Stomach (tissue), 9 donors: ENCODE measurements around the gene PLEKHH3. TPM values are rescaled to one million over a fixed set of nuclear protein-coding genes. Genes with fewer than 3 reads are reported as not detected.
A peak's percentile ranks its signal among the peaks of the same experiment; 100 is the strongest.

Source experiments
- DNase-seq, 2 donors: peaks; one replicate each; pipeline versions ENCODE4 v3.0.0 to v3.0.0-alpha.2; 2013 to 2019
- H3K27ac ChIP-seq, 5 donors: fragments of 200-600 bp in 4 of 5; sonication (generic) in 4 of 5; one replicate each; pipeline ENCODE4 v1.5.1; 2013 to 2019; ENCODE audit warnings: mild to moderate bottlenecking in 1 of 5, moderate library complexity in 1 of 5
- H3K27me3 ChIP-seq, 3 donors: fragments of 200-600 bp; sonication (generic); one replicate each; pipeline ENCODE4 v1.5.1; 2017 to 2019; ENCODE audit warnings: mixed run types in 1 of 3
- H3K36me3 ChIP-seq, 4 donors: fragments of 200-600 bp; sonication (generic); 1 replicate in 3 of 4; 2 replicates in 1 of 4; pipeline ENCODE4 v1.5.1; 2016 to 2019
- H3K4me1 ChIP-seq, 4 donors: fragments of 200-600 bp; sonication (generic); one replicate each; pipeline ENCODE4 v1.5.1; 2016 to 2019
- H3K4me3 ChIP-seq, 4 donors: fragments of 200-600 bp; sonication (generic) in 3 of 4; one replicate each; pipeline ENCODE4 v1.5.1; 2016 to 2019; ENCODE audit warnings: mild to moderate bottlenecking in 1 of 4
- H3K9me3 ChIP-seq, 4 donors: fragments of 200-600 bp; sonication (generic); one replicate each; pipeline ENCODE4 v1.5.1; 2016 to 2019
- CTCF ChIP-seq, 7 experiments: fragments of 450-650 bp in 4 of 7; fragments of 200-600 bp in 3 of 7; sonication (generic) in 3 of 7; IDR thresholded peaks; one replicate each; pipeline ENCODE4 v1.5.1; 2016 to 2019; ENCODE audit warnings: antibody characterized with exemption in 7 of 7, control low read depth in 2 of 7, mild to moderate bottlenecking in 1 of 7
- EP300 ChIP-seq: sonication (generic); formaldehyde crosslinking; IDR thresholded peaks from one replicate; pipeline ENCODE4 v1.6.1; 2017; ENCODE audit warnings: antibody characterized with exemption
- POLR2A ChIP-seq, 4 donors: fragments of 450-650 bp; IDR thresholded peaks; one replicate each; pipeline ENCODE4 v1.6.1; 2016; ENCODE audit warnings: antibody characterized with exemption in 4 of 4, control low read depth in 2 of 4, mild to moderate bottlenecking in 1 of 4, moderate library complexity in 1 of 4
- POLR2AphosphoS5 ChIP-seq, 3 donors: sonication (generic); formaldehyde crosslinking; IDR thresholded peaks; one replicate each; pipeline ENCODE4 v1.6.1; 2016; ENCODE audit warnings: antibody characterized with exemption in 3 of 3
- WGBS, 5 donors: extraction: QIAGEN DNeasy Blood & Tissue Kit in 3 of 5; methylation state at CpG; one replicate each; pipeline versions ENCODE4 v1.1.5 to v1.1.7; 2013 to 2018; 5-methylcytosine and 5-hydroxymethylcytosine counted together
- intact Hi-C: fragments of 100-400 bp; cut with DNase I; formaldehyde crosslinking; loops from one replicate; pipeline ENCODE4 v1.15.1; 2023; ENCODE audit warnings: low total_unique reads
- polyA plus RNA-seq, 3 donors: library from polyadenylated mRNA; stranded (reverse); fragments of 200-250 nt; gene quantifications; one replicate each; pipeline ENCODE4 v1.2.3, GENCODE V29; 2013
- total RNA-seq, 5 donors: library from RNA; depleted of rRNA; stranded (reverse); fragments of >200 nt; gene quantifications; one replicate each; pipeline versions ENCODE4 v1.1.0 to v1.2.3, GENCODE V29; 2014 to 2016
- donor health status: healthy with polysubstance abuse.
- donor health status: Bipolar disorder and iron deficiency.
- donor health status: healthy.

Gene PLEKHH3
- total and polyA plus RNA-seq, 8 donors: 16.5 to 96.0 (median 40.4) TPM

- no peaks in the 10 kb centered on the region for H3K9me3 ChIP-seq
- 42 to 73% (median 61%) methylated on average over 1 to 2 of the region's 2 CpGs for WGBS, 5 donors
- no peak overlapping the region for H3K4me3 ChIP-seq
- peaks cover 0 to 11% (median 3%) of the 10 kb centered on the region in 4 donors for H3K4me1 ChIP-seq
- peak in 1 of 2 donors; percentile 72 for DNase-seq
- intact Hi-C loops: no loop called here
- H3K36me3 ChIP-seq: peaks cover 27 to 99% (median 97%) of the 10 kb centered on the region in 4 donors
- H3K27me3 ChIP-seq: no peaks in the 10 kb centered on the region
- peak overlapping the region in 2 of 5 donors; percentile 20 to 29 for H3K27ac ChIP-seq
- no peak for TF ChIP-seq POLR2A (IDR thresholded peaks at IDR 0.05)
- TF ChIP-seq POLR2AphosphoS5 (IDR thresholded peaks at IDR 0.05): no peak
- no peak for TF ChIP-seq EP300
- TF ChIP-seq CTCF (IDR thresholded peaks at IDR 0.05): no peak
Observed at GRCh38 chr17:42698736-42699414, 22.1 kb upstream of the PLEKHH3 start.

GRCh38 chr17:42697108-42697811 lies 20.5 kb upstream of the PLEKHH3 start:
- TF ChIP-seq CTCF (IDR thresholded peaks at IDR 0.05) (no peak), POLR2AphosphoS5 (IDR thresholded peaks at IDR 0.05) (no peak), EP300 (no peak), POLR2A (IDR thresholded peaks at IDR 0.05) (no peak)
- H3K4me1 ChIP-seq: peaks cover 0 to 11% (median 3%) of the 10 kb centered on the region in 4 donors
- no peak overlapping the region for H3K27ac ChIP-seq
- H3K36me3 ChIP-seq: peaks cover 20 to 99% (median 96%) of the 10 kb centered on the region in 4 donors
- no peaks in the 10 kb centered on the region for H3K27me3 ChIP-seq
- DNase-seq: no peak
- 92 to 97% (median 94%) methylated on average over 18 to 19 of the region's 19 CpGs for WGBS, 5 donors
- H3K9me3 ChIP-seq: no peaks in the 10 kb centered on the region
- intact Hi-C loops: no loop called here
- H3K4me3 ChIP-seq: no peak overlapping the region

GRCh38 chr17:42695500-42695899 lies 18.7 kb upstream of the PLEKHH3 start:
- no peak for TF ChIP-seq POLR2AphosphoS5 (IDR thresholded peaks at IDR 0.05)
- TF ChIP-seq CTCF (IDR thresholded peaks at IDR 0.05): no peak

GRCh38 chr17:42694524-42694923 lies 17.7 kb upstream of the PLEKHH3 start:
- no peak for DNase-seq
- Histone ChIP-seq H3K4me1 (peaks cover 0 to 11% (median 3%) of the 10 kb centered on the region in 4 donors), H3K9me3 (no peaks in the 10 kb centered on the region), H3K27me3 (no peaks in the 10 kb centered on the region), H3K4me3 (no peak overlapping the region), H3K36me3 (peaks cover 17 to 98% (median 92%) of the 10 kb centered on the region in 4 donors), H3K27ac (no peak overlapping the region)
- TF ChIP-seq EP300 (no peak), POLR2A (IDR thresholded peaks at IDR 0.05) (no peak), CTCF (IDR thresholded peaks at IDR 0.05) (no peak), POLR2AphosphoS5 (IDR thresholded peaks at IDR 0.05) (no peak)
- intact Hi-C loops: no loop called here
- WGBS, 5 donors: 79 to 98% (median 88%) methylated on average over 3 of the region's 3 CpGs

More at GRCh38 chr17:42695500-42695899, 18.7 kb upstream of the PLEKHH3 start:
- Histone ChIP-seq H3K27me3 (no peaks in the 10 kb centered on the region), H3K4me1 (peaks cover 0 to 11% (median 3%) of the 10 kb centered on the region in 4 donors), H3K4me3 (no peak overlapping the region), H3K36me3 (peaks cover 18 to 99% (median 96%) of the 10 kb centered on the region in 4 donors), H3K27ac (no peak overlapping the region), H3K9me3 (no peaks in the 10 kb centered on the region)
- 90 to 94% (median 93%) methylated on average over 20 of the region's 20 CpGs for WGBS, 5 donors
- DNase-seq: no peak
- intact Hi-C loops: no loop called here
